DMS53 treated with DMSO at 0.1 percent for 48 hours (cell line): ENCODE results near the gene CLDN1.
A peak's percentile ranks its signal among the peaks of the same experiment; 100 is the strongest.

Source experiments
- DNase-seq: peaks from one replicate; lab custom pipeline; 2025; ENCODE audit not compliant: unreplicated experiment; lab: John Stamatoyannopoulos, UW

Gene CLDN1

GRCh38 chr3:190321789-190322603, at the start of gene CLDN1:
CLDN1 (minus strand) TSS chr3:190322446; CDS start chr3:190322206, 240 bp downstream.
- peak; percentile 34 for DNase-seq

GRCh38 chr3:190371152-190371551, 48.9 kb upstream of the CLDN1 start:
- no peak for DNase-seq

- no peak for DNase-seq
Measured at GRCh38 chr3:190370369-190370768, 48.1 kb upstream of the CLDN1 start.

GRCh38 chr3:190369668-190370295, 47.5 kb upstream of the CLDN1 start:
- DNase-seq: no peak

- DNase-seq: no peak
Measured at GRCh38 chr3:190368881-190369280, 46.6 kb upstream of the CLDN1 start.

GRCh38 chr3:190366133-190366532, 43.9 kb upstream of the CLDN1 start:
- DNase-seq: no peak

GRCh38 chr3:190362258-190362657, 40.0 kb upstream of the CLDN1 start:
- DNase-seq: no peak

GRCh38 chr3:190361791-190362190, 39.5 kb upstream of the CLDN1 start:
- no peak for DNase-seq

GRCh38 chr3:190360228-190360627, 38.0 kb upstream of the CLDN1 start:
- no peak for DNase-seq

- no peak for DNase-seq
Measured at GRCh38 chr3:190359813-190360212, 37.6 kb upstream of the CLDN1 start.

GRCh38 chr3:190357468-190357867, 35.2 kb upstream of the CLDN1 start:
- no peak for DNase-seq

- no peak for DNase-seq
Measured at GRCh38 chr3:190356246-190356645, 34.0 kb upstream of the CLDN1 start.

GRCh38 chr3:190352861-190353457, 30.7 kb upstream of the CLDN1 start:
- no peak for DNase-seq

GRCh38 chr3:190346541-190346940, 24.3 kb upstream of the CLDN1 start:
- no peak for DNase-seq

- no peak for DNase-seq
Measured at GRCh38 chr3:190345878-190346277, 23.6 kb upstream of the CLDN1 start.

GRCh38 chr3:190345027-190345821, 23.0 kb upstream of the CLDN1 start:
- peak; percentile 31 for DNase-seq

- no peak for DNase-seq
Measured at GRCh38 chr3:190340071-190340470, 17.8 kb upstream of the CLDN1 start.

- peak; percentile 7 for DNase-seq
Measured at GRCh38 chr3:190339130-190339529, 16.9 kb upstream of the CLDN1 start.

- no peak for DNase-seq
Measured at GRCh38 chr3:190338717-190339116, 16.5 kb upstream of the CLDN1 start.

- no peak for DNase-seq
Measured at GRCh38 chr3:190337301-190337700, 15.1 kb upstream of the CLDN1 start.

GRCh38 chr3:190336516-190337189, 14.4 kb upstream of the CLDN1 start:
- DNase-seq: no peak
